H9 (cell line): Measurements from ENCODE around the gene PNMA8C. TPM values are rescaled to one million over a fixed set of nuclear protein-coding genes. Genes with fewer than 3 reads are reported as not detected.

Source experiments
- DNase-seq: peaks from one replicate; pipeline ENCODE4 v3.0.0-alpha.2; 2017
- H2AFZ ChIP-seq: one replicate; pipeline ENCODE4 v1.6.1; 2013; ENCODE audit warnings: mild to moderate bottlenecking, low read length, control low read depth, moderate library complexity
- H2AK5ac ChIP-seq: 2 replicates; pipeline ENCODE4 v1.6.1; 2013; ENCODE audit warnings: low read length, control low read depth, mixed read lengths; ENCODE audit not compliant: insufficient read length
- H2BK120ac ChIP-seq: one replicate; pipeline ENCODE4 v1.6.1; 2013; ENCODE audit warnings: low read depth, mild to moderate bottlenecking, low read length, control low read depth, inconsistent platforms; ENCODE audit not compliant: poor library complexity, severe bottlenecking
- H2BK12ac ChIP-seq: 2 replicates; pipeline ENCODE4 v1.6.1; 2013; ENCODE audit warnings: low read length, control low read depth, mixed read lengths, low read depth; ENCODE audit not compliant: insufficient read length
- H2BK15ac ChIP-seq: 2 replicates; pipeline ENCODE4 v1.6.1; 2013; ENCODE audit warnings: low read depth, low read length, control low read depth
- H2BK20ac ChIP-seq: one replicate; pipeline ENCODE4 v1.6.1; 2013; ENCODE audit warnings: low read depth, mild to moderate bottlenecking, low read length, control low read depth, inconsistent platforms; ENCODE audit not compliant: poor library complexity, severe bottlenecking
- H2BK5ac ChIP-seq: 2 replicates; pipeline ENCODE4 v1.6.1; 2013; ENCODE audit warnings: low read length, control low read depth, mixed read lengths; ENCODE audit not compliant: insufficient read length
- H3K14ac ChIP-seq: 2 replicates; pipeline ENCODE4 v1.6.1; 2013; ENCODE audit warnings: low read length, control low read depth; ENCODE audit not compliant: insufficient read depth
- H3K18ac ChIP-seq: 2 replicates; pipeline ENCODE4 v1.6.1; 2013; ENCODE audit warnings: low read depth, mild to moderate bottlenecking, mixed read lengths, low read length, control low read depth; ENCODE audit not compliant: insufficient read length
- H3K23ac ChIP-seq: 2 replicates; pipeline ENCODE4 v1.6.1; 2013; ENCODE audit warnings: low read length, control low read depth, mixed read lengths, low read depth; ENCODE audit not compliant: insufficient read length
- H3K23me2 ChIP-seq: 2 replicates; pipeline ENCODE4 v1.6.1; 2013; ENCODE audit warnings: low read depth, mild to moderate bottlenecking, mixed read lengths, low read length, control low read depth; ENCODE audit not compliant: insufficient read length, poor library complexity, severe bottlenecking
- H3K27ac ChIP-seq: 2 replicates; pipeline ENCODE4 v1.5.1; 2013; ENCODE audit warnings: low read length, control low read depth, mixed read lengths, low read depth; ENCODE audit not compliant: insufficient read length
- H3K27me3 ChIP-seq: 2 replicates; pipeline ENCODE4 v1.6.1; 2013; ENCODE audit warnings: low read length, control low read depth, inconsistent platforms; ENCODE audit not compliant: insufficient read depth
- H3K4ac ChIP-seq: 2 replicates; pipeline ENCODE4 v1.6.1; 2013; ENCODE audit warnings: low read depth, mild to moderate bottlenecking, control low read depth, inconsistent platforms, low read length, moderate library complexity
- H3K4me1 ChIP-seq: 2 replicates; pipeline ENCODE4 v1.6.1; 2013; ENCODE audit warnings: low read length, control low read depth, inconsistent platforms; ENCODE audit not compliant: insufficient read depth
- H3K4me2 ChIP-seq: 2 replicates; pipeline ENCODE4 v1.6.1; 2013; ENCODE audit warnings: low read length, control low read depth, mixed read lengths; ENCODE audit not compliant: insufficient read length, insufficient read depth
- H3K56ac ChIP-seq: 2 replicates; pipeline ENCODE4 v1.6.1; 2013; ENCODE audit warnings: low read depth, mild to moderate bottlenecking, mixed read lengths, low read length, control low read depth; ENCODE audit not compliant: insufficient read length
- H3K79me1 ChIP-seq: 2 replicates; pipeline ENCODE4 v1.6.1; 2013; ENCODE audit warnings: low read depth, mild to moderate bottlenecking, moderate library complexity, low read length, control low read depth, inconsistent platforms; ENCODE audit not compliant: insufficient read depth, poor library complexity, severe bottlenecking
- H3K79me2 ChIP-seq: 2 replicates; pipeline ENCODE4 v1.6.1; 2013; ENCODE audit warnings: low read length, control low read depth, inconsistent platforms; ENCODE audit not compliant: insufficient read depth
- H3K9ac ChIP-seq: 2 replicates; pipeline ENCODE4 v1.6.1; 2013; ENCODE audit warnings: low read length, control low read depth, mixed read lengths; ENCODE audit not compliant: insufficient read length; ENCODE audit errors: extremely low read depth
- H3K9me3 ChIP-seq: one replicate; pipeline ENCODE4 v1.6.1; 2013; ENCODE audit warnings: low read depth, low read length, inconsistent platforms; ENCODE audit not compliant: control insufficient read depth
- H3T11ph ChIP-seq: one replicate; pipeline ENCODE4 v1.6.1; 2013; ENCODE audit warnings: mild to moderate bottlenecking, low read length, control low read depth, inconsistent platforms
- H4K20me1 ChIP-seq: one replicate; pipeline ENCODE4 v1.6.1; 2013; ENCODE audit not compliant: control insufficient read depth, insufficient read length, insufficient read depth
- H4K5ac ChIP-seq: 2 replicates; pipeline ENCODE4 v1.6.1; 2013; ENCODE audit warnings: low read depth, mild to moderate bottlenecking, mixed read lengths, low read length, control low read depth; ENCODE audit not compliant: insufficient read length
- H4K8ac ChIP-seq: replicated peaks from 2 replicates; pipeline ENCODE4 v1.6.1; 2013; ENCODE audit warnings: low read length, control low read depth, mixed read lengths, low read depth; ENCODE audit not compliant: insufficient read length
- H4K91ac ChIP-seq: 2 replicates; pipeline ENCODE4 v1.6.1; 2013; ENCODE audit warnings: low read depth, mild to moderate bottlenecking, moderate library complexity, mixed read lengths, low read length, control low read depth; ENCODE audit not compliant: insufficient read length
- H3K27ac Mint-ChIP-seq, 3 experiments: 2 replicates in 2 of 3; 3 replicates in 1 of 3; pipeline ENCODE4 v1.8.0; 2020 to 2021; ENCODE audit warnings: mixed read lengths in 3 of 3, mild to moderate bottlenecking in 1 of 3, moderate library complexity in 1 of 3
- H3K27me3 Mint-ChIP-seq: 2 replicates; pipeline ENCODE4 v1.8.0; 2021; ENCODE audit warnings: low read depth, mild to moderate bottlenecking, moderate library complexity, mixed read lengths
- H3K36me3 Mint-ChIP-seq, 3 experiments: 2 replicates in 2 of 3; 3 replicates in 1 of 3; pipeline ENCODE4 v1.8.0; 2020 to 2021; ENCODE audit warnings: low read depth in 3 of 3, mixed read lengths in 3 of 3; ENCODE audit not compliant: insufficient read depth in 1 of 3
- H3K4me1 Mint-ChIP-seq, 2 experiments: 2 replicates each; pipeline ENCODE4 v1.8.0; 2020; ENCODE audit warnings: mixed read lengths in 2 of 2
- H3K4me3 Mint-ChIP-seq, 2 experiments: 2 replicates in 1 of 2; 3 replicates in 1 of 2; pipeline ENCODE4 v1.8.0; 2020 to 2021; ENCODE audit warnings: mild to moderate bottlenecking in 2 of 2, mixed read lengths in 2 of 2, moderate library complexity in 1 of 2
- H3K9me3 Mint-ChIP-seq, 2 experiments: 2 replicates in 1 of 2; 3 replicates in 1 of 2; pipeline ENCODE4 v1.8.0; 2020; ENCODE audit warnings: mild to moderate bottlenecking in 2 of 2, mixed read lengths in 2 of 2, moderate library complexity in 1 of 2
- WGBS: extraction: QIAGEN DNeasy Blood & Tissue Kit; methylation state at CpG from one replicate; pipeline ENCODE4 v1.1.7; 2013; ENCODE audit warnings: missing lambda C conversion rate, low lambda C conversion rate, mixed read lengths; ENCODE audit not compliant: insufficient read length; ENCODE audit errors: extremely low coverage; 5-methylcytosine and 5-hydroxymethylcytosine counted together
- long read RNA-seq: library from polyadenylated mRNA; unstranded; transcript quantifications from one replicate; pipeline ENCODE4 v2.0.0, GENCODE V29; 2020
- total RNA-seq: library from RNA; stranded (reverse); gene quantifications from 2 replicates; pipeline ENCODE4 v1.2.1, GENCODE V29; 2021
- TF ChIP-seq, protein P1 (sequence below): fragments of 200-600 bp; sonication (generic); conservative IDR thresholded peaks from 3 replicates; pipeline ENCODE4 v1.8.0; 2021; ENCODE audit warnings: antibody characterized with exemption, mild to moderate bottlenecking

PNMA8C gene
- 1.7 and 1.8 TPM in 2 replicates for total RNA-seq
- long read RNA-seq, full-length matches to known transcripts, result 2 of 3 reads
- long read RNA-seq, partial matches to known transcripts, result 0 of 3 reads
- long read RNA-seq, other reads (novel, unspliced or antisense), result 1 of 3 reads

DNA sequence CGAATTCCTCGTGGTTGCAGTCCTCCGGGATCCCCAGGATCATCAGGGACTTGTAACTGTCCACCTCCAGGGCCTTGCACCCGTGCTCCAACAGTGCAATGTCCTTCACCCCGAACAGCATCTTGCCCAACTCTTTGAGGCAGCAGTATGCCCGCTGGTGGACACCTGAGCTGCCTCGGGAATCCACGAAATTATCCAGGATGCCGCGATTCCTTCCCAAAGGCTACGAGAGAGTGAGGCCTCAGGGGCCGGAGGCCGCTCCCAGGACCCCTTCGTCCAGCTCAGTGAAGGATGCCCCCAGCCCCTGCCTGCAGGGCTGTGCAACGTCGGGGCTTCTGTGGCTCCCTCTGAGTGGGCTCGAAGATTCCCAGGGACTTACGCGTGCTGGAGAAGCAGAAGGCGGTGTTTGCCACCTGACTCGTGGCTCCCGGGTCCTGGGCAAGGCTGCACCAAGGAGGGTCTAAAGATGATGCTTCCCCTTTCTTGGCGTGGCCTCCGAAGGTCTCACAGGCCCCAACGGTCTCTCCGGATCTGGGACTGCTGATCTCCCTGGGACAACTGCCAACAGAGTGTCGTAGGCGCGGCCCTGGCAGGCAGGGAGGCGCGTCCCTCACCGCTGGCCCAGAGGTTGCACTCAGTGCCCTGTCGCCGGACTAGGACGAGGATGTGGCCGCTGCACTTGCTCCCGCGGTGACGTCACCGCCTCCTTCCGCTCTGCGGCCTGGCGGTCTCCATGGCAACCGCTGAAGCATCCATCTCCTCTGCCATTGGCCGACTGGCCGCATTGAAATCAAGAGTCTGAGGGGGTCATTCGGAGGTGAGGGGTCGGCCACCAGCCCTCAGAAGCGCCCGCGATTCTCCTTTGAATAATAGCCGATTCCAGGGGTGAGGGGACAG is at the start of gene PNMA8C:
Gene PNMA8C, minus strand, starts transcription at position 698 of the 897 bp plus-strand sequence. Its CDS starts 577 bp downstream, at position 121.
- H2AK5ac ChIP-seq, result no peak within 1 kb of the TSS
- H2BK12ac ChIP-seq, result no peak within 1 kb of the TSS
- H3K79me2 ChIP-seq, result no peaks in the 10 kb centered on the region
- no peaks in the 10 kb centered on the region; the same call in none of the 2 replicates for H3K27me3 ChIP-seq
- H4K8ac ChIP-seq, result no peak within 1 kb of the TSS
- no peak within 1 kb of the TSS for H3K4ac ChIP-seq
- H3K56ac ChIP-seq, result no peak within 1 kb of the TSS
- no peak within 1 kb of the TSS for H4K5ac ChIP-seq
- no peaks in the 10 kb centered on the region for H4K20me1 ChIP-seq
- no peaks in the 10 kb centered on the region for H3K79me1 ChIP-seq
- Mint-ChIP-seq H3K27ac (peak within 1 kb of the TSS in 1 of 3 experiments; percentile 75; a peak in 3 of 7 replicates), H3K4me1 (peaks cover 26 to 38% of the 10 kb centered on the region in 2 experiments), H3K27me3 (peaks cover 43% of the 10 kb centered on the region), H3K4me3 (peak within 1 kb of the TSS; percentile 70 to 79), H3K9me3 (no peaks in the 10 kb centered on the region; a peak in 1 of 5 replicates), H3K36me3 (no peaks in the 10 kb centered on the region)
- H3K9ac ChIP-seq, result no peak within 1 kb of the TSS
- H4K91ac ChIP-seq, result no peak within 1 kb of the TSS
- H2BK20ac ChIP-seq, result no peak within 1 kb of the TSS
- no CpG with 5 or more reads among the region's 52 CpGs for WGBS
- no peak within 1 kb of the TSS for H3K23ac ChIP-seq
- peak within 1 kb of the TSS; percentile 40 for H3K4me2 ChIP-seq
- no peak within 1 kb of the TSS for H2BK120ac ChIP-seq
- peaks cover 14% of the 10 kb centered on the region for H3K23me2 ChIP-seq
- H2BK5ac ChIP-seq, result no peak within 1 kb of the TSS
- H2AFZ ChIP-seq, result no peak within 1 kb of the TSS
- peak within 1 kb of the TSS; percentile 20 for H3K18ac ChIP-seq
- no peak within 1 kb of the TSS for H3K27ac ChIP-seq
- TF ChIP-seq, protein P1, sequence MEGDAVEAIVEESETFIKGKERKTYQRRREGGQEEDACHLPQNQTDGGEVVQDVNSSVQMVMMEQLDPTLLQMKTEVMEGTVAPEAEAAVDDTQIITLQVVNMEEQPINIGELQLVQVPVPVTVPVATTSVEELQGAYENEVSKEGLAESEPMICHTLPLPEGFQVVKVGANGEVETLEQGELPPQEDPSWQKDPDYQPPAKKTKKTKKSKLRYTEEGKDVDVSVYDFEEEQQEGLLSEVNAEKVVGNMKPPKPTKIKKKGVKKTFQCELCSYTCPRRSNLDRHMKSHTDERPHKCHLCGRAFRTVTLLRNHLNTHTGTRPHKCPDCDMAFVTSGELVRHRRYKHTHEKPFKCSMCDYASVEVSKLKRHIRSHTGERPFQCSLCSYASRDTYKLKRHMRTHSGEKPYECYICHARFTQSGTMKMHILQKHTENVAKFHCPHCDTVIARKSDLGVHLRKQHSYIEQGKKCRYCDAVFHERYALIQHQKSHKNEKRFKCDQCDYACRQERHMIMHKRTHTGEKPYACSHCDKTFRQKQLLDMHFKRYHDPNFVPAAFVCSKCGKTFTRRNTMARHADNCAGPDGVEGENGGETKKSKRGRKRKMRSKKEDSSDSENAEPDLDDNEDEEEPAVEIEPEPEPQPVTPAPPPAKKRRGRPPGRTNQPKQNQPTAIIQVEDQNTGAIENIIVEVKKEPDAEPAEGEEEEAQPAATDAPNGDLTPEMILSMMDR, result no peak
- H2BK15ac ChIP-seq, result no peak within 1 kb of the TSS; the same call in 1 of the 2 replicates
- DNase-seq, result peak; percentile 93
- no peak within 1 kb of the TSS for H3T11ph ChIP-seq
- no peaks in the 10 kb centered on the region for H3K9me3 ChIP-seq
- no peaks in the 10 kb centered on the region for H3K4me1 ChIP-seq
- H3K14ac ChIP-seq, result peak within 1 kb of the TSS; percentile 38; the same call in 1 of the 2 replicates
